ENCODE results near the gene MMAA. TPM values are rescaled to one million over a fixed set of nuclear protein-coding genes. Genes with fewer than 3 reads are reported as not detected.
A peak's percentile ranks its signal among the peaks of the same experiment; 100 is the strongest.

Gene MMAA
- total and polyA plus RNA-seq, 10 donors: 4.5 to 9.3 (median 7.5) TPM

DNA sequence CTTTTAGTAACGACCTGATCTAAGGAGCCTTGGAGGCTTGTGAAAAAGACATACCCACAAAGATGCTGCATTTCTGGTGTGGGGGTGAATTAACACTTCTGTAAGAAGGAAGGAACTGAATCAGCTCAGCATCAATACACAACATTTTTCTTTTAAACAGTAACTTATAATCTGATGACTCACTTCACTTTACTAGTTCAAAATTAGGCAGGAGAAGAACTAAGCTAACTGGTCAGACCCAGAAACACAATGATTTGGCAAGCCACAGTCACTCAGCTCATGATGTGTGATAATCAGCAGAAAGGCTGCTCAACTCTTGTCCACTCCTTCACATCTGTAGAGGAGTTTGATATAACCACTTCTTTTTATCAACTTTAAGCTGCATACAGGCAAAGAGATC, 4.6 kb downstream of the MMAA start:
- Histone ChIP-seq H3K27me3 (replicated peaks in 1 of 7) (no peaks in the 10 kb centered on the region), H3K4me1 (peaks cover 6 to 34% (median 13%) of the 10 kb centered on the region in 6 donors), H3K27ac (peak overlapping the region in 5 of 8 donors; percentile 1 to 65 (median 26)), H3K9me3 (peaks cover 0 to 5% (median 0%) of the 10 kb centered on the region in 8 donors), H3K36me3 (no peaks in the 10 kb centered on the region), H3K4me3 (no peak overlapping the region)
- TF ChIP-seq, protein P1, sequence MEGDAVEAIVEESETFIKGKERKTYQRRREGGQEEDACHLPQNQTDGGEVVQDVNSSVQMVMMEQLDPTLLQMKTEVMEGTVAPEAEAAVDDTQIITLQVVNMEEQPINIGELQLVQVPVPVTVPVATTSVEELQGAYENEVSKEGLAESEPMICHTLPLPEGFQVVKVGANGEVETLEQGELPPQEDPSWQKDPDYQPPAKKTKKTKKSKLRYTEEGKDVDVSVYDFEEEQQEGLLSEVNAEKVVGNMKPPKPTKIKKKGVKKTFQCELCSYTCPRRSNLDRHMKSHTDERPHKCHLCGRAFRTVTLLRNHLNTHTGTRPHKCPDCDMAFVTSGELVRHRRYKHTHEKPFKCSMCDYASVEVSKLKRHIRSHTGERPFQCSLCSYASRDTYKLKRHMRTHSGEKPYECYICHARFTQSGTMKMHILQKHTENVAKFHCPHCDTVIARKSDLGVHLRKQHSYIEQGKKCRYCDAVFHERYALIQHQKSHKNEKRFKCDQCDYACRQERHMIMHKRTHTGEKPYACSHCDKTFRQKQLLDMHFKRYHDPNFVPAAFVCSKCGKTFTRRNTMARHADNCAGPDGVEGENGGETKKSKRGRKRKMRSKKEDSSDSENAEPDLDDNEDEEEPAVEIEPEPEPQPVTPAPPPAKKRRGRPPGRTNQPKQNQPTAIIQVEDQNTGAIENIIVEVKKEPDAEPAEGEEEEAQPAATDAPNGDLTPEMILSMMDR (IDR thresholded peaks at IDR 0.05 in 8 of 11, conservative IDR thresholded peaks at IDR 0.05 in 3 of 11): no peak
- TF ChIP-seq POLR2AphosphoS5 (IDR thresholded peaks at IDR 0.05) (no peak), POLR2A (IDR thresholded peaks at IDR 0.05) (no peak)
- intact Hi-C loops (cut with DNase I; ENCODE audit: low total_unique reads): no loop called here
- DNase-seq: no peak
- WGBS, 5 donors: 56 to 84% (median 73%) methylated on average over 1 of the region's 1 CpG

DNA sequence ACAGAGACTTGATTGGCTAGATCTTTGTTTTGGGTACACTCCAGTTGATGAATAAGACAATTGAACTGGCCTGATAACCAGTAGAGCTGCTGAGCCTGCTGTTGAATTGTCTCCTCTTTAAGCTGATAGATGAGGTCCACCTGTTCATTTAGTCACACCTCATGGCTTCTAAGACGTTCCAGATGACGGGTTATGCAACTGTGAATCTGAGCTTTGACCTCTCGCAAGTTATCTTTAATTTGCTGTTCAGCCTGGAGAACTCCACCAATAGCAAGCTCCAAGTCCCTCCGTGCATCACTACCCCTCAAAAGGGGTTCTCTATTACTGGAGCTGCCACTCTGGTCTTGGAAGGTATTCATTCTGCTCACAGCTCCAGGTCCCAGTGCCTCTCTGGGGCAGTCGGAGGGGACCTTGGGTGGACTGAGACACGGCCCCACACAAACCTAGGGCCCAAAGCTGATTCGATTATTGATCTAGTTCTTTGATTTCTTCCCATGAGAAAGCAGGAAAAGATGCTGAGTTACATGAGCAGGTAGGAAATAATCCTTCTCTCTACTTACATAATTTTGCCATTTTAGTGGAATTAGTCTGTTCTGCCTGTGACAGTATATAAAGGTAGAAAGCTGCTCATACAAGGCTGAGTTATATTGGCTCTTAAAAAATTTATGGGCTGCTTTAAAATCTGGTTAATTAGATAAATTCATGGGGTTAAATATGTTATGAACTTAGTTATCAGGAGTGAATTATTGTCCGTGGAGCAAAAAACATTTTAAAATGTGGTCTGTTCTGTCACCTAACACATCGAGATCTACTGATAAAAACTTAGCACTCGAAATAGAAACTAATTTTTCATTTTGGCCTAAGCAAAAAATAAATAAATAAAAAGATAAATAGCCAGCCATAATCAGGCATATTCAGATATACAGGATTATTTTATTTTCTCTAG, 6.8 kb downstream of the MMAA start:
- 72 to 88% (median 80%) methylated on average over 10 of the region's 10 CpGs for WGBS, 5 donors
- Histone ChIP-seq H3K27me3 (replicated peaks in 1 of 7) (no peaks in the 10 kb centered on the region), H3K9me3 (peaks cover 0 to 5% (median 0%) of the 10 kb centered on the region in 8 donors), H3K36me3 (peaks cover 0 to 10% (median 0%) of the 10 kb centered on the region in 6 donors), H3K4me3 (no peak overlapping the region), H3K4me1 (peaks cover 0 to 20% (median 3%) of the 10 kb centered on the region in 6 donors), H3K27ac (no peak overlapping the region)
- TF ChIP-seq POLR2A (IDR thresholded peaks at IDR 0.05) (no peak), POLR2AphosphoS5 (IDR thresholded peaks at IDR 0.05) (no peak)
- TF ChIP-seq, protein P1 (IDR thresholded peaks at IDR 0.05 in 8 of 11, conservative IDR thresholded peaks at IDR 0.05 in 3 of 11): no peak
- intact Hi-C loops (cut with DNase I; ENCODE audit: low total_unique reads): no loop called here
- DNase-seq: no peak

DNA sequence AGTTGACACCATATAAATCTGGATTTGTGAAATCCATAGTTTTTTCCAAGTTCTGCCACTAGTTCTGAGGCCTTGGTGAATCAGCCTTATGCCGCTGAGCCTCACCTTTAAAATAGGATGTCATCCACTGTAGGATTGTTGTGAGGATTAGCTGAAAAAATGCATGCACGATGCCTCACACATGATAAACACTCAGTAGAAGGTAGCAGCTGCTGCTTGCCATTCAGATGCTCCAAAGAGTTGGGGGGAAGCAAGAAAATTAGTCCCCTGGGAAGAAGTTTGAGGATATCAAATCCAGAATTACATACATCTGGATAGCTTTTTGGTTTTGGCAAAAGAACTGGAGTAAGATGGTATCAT, 7.4 kb downstream of the MMAA start:
- 84 to 93% (median 87%) methylated on average over 2 of the region's 2 CpGs for WGBS, 5 donors
- intact Hi-C loops (cut with DNase I; ENCODE audit: low total_unique reads): no loop called here

More for the DNA sequence above, 7.4 kb downstream of the MMAA start:
- no peak overlapping the region for H3K27ac ChIP-seq
- H3K4me1 ChIP-seq: peaks cover 0 to 14% (median 0%) of the 10 kb centered on the region in 6 donors
- TF ChIP-seq POLR2A (IDR thresholded peaks at IDR 0.05) (no peak), POLR2AphosphoS5 (IDR thresholded peaks at IDR 0.05) (no peak)
- TF ChIP-seq, protein P1 (IDR thresholded peaks at IDR 0.05 in 8 of 11, conservative IDR thresholded peaks at IDR 0.05 in 3 of 11): no peak
- peaks cover 0 to 10% (median 0%) of the 10 kb centered on the region in 6 donors for H3K36me3 ChIP-seq
- peaks cover 0 to 5% (median 0%) of the 10 kb centered on the region in 8 donors for H3K9me3 ChIP-seq
- no peaks in the 10 kb centered on the region for H3K27me3 ChIP-seq (replicated peaks in 1 of 7)
- no peak for DNase-seq
- no peak overlapping the region for H3K4me3 ChIP-seq
